GM21526 (cell line): ENCODE data around the gene RLN3.
"Not testable (repeated sequence)": the region's sequence is repeated elsewhere in the genome, so short reads cannot be mapped to it uniquely, and the experiment has no call there.

Experiments
- ATAC-seq: cut with Tn5 transposase; IDR thresholded peaks from one replicate; pipeline ENCODE4 v1.9.1; 2021; ENCODE audit warnings: moderate library complexity; ENCODE audit not compliant: unreplicated experiment, low FRiP score

Gene RLN3

DNA sequence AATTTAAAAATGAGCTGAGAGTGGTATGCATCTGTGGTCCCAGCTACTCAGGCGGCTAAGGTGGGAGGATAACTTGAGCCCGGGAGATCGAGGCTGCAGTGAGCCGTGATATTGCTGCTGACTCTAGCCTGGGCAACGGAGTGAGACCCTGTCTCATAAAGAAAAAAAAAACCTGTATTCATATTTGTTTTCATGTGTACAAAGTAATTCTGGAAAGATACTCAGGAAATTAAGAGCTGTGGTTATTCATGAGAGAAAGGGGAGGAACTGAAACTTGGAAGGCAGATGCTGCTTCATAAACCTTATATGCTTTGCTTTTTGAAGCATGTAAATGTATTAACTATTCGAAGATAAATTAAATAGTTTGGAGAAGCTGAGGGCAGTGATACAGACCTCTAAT, 8.8 kb upstream of the RLN3 start:
- no peak for ATAC-seq

DNA sequence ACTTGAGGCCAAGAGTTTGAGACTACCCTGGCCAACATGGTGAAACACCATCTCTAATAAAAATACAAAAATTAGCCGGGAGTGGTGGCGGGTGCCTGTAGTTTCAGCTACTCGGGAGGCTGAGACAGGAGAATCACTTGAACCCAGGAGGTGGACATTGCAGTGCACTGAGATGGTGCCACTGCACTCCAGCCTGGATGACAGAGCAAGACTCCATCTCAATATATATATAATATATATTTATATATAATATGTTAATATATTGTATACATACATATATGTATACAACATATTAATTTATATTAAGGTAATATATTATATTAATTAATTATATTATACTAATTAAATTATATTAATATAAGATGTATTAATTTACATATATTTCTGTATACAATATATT, 8.2 kb upstream of the RLN3 start:
- ATAC-seq: not testable (repeated sequence)

DNA sequence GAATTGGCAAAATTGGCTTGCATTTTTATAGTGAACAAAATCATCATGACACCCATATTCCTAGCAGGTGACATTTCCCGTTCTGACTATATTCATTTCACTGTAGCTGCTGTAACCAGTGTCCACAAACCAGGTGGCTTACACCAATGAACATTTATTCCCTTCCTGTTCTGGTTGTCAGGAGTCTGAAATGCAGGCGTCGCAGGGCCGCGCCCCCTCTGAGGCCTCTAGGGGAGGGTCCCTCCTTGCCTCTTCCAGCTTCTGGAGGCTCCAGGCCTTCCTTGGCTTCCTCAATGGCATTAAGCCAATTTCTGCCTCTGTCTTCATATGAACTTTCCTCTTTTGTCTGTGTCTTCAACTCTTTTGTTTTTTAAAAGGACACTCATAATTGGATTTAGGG, 6.5 kb upstream of the RLN3 start:
- ATAC-seq: no peak

DNA sequence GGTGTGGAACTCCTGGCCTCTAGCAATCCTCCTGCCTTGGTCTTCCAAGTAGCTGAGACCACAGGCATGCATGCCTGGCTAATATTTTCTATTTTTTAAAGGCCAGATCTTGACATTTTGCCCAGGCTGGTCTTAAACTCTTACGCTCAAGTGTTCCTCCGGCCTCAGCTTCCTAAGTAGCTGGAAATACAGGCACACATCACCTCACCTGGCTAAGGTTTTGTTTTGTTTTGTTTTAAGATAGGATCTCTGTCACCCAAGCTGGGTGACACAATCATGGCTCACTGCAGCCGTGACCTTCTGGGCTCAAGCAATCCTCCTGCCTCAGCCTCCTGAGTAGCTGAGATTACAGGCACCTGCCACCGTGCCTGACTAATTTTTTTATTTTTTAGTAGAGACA, 5.5 kb upstream of the RLN3 start:
- no peak for ATAC-seq

DNA sequence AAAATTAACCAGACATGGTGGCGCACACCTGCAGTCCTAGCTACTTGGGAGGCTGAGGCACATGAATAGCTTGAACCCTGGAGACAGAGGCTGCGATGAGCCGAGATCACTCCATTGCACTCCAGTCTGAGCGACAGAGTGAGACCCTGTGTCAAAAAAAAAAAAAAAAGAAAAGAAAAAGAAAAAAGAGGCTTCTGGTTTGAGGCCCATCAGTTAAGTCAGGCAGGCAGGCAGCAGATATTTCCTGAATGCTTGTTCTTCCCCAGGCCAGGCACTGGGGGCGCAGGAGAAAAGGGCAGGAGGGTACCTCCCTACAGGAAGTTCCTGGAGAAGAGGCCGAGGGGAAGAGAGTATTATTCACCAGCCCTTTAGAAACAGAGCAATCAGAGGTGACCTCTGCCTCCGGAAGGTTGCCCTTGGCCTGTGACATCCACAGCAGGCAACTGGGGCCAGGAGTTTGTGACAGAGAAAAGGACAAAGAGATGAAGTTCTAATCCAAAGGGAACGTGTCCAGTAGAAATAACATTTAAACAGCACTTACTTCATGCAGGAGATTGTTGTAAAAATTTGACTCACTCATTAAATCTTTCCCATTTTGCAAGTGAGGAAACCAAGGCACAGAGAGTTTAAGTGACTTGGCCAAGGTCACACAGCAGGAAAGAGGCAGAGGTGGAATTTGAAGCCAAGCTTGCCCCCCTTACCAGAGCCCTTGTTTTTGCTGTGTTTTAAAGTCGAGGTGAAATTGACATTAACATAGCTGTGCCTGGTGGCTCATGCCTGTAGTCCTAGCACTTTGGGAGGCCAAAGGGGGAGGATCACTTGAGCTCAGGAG, 4.3 kb upstream of the RLN3 start:
- no peak for ATAC-seq

DNA sequence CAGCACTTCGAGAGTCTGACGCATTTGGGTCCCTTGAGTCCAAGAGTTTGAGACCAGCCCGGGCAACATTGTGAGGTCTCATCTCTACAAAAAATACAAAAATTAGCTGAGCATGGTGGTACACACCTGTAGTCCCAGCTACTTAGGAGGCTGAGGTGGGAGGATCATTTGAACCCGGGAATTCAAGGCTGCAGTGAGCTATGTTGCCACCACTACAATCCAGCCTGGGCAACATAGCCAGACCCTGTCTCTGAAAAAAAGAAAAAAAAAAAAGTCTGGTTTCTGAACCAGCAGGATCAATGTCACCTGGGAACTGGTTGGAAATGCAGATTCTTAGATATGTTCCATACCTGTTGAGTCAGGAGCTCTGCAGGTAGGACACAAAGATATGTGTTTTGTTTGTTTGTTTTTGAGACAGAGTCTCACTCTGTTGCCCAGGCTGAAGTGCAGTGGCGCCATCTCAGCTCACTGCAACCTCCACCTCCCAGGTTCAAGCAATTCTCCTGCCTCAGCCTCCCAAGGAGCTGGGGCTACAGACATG, 1.2 kb upstream of the RLN3 start:
- not testable (repeated sequence) for ATAC-seq

DNA sequence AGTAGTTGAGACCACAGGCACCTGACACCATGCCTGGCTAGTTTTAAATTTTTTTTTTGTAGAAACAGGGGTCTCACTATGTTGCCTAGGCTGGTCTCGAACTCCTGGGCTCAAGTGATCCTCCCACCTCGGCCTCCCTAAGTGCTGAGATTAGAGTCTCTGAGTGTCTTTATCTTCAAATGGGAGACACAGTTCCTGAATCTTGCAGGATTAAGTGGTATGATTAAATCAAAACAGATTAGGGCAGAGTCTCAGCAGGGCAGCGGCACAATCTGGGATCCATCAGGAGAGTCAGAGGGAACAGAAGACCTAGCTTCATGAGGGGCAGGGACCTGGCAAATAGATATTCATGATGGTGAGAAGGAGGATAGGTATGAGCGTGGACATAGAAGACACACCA, 953 bp downstream of the RLN3 start:
- ATAC-seq: no peak

DNA sequence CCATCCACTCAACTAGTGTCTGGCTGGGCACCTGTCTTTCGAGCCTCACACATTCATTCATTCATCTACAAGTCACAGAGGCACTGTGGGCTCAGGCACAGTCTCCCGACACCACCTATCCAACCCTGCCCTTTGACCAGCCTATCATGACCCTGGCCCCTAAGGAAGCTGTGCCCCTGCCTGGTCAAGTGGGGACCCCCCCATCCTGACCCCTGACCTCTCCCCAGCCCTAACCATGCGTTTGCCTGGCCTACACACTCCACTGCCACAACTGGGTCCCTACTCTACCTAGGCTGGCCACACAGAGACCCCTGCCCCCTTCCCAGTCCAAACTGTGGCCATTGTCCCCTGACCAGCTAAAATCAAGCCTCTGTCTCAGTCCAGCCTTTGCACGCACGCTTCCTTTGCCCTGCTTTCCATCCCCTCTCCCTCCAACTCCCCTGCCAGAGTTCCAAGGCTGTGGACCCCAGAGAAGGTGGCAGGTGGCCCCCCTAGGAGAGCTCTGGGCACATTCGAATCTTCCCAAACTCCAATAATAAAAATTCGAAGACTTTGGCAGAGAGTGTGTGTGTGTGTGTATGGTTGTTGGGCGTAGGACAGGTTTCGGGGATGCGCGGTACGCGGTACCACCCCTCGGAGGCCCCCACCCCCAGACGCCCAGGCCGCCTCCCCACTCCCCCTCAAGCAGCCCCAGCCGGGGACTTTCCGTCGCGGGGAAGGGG, 3.2 kb downstream of the RLN3 start:
- ATAC-seq: no peak

DNA sequence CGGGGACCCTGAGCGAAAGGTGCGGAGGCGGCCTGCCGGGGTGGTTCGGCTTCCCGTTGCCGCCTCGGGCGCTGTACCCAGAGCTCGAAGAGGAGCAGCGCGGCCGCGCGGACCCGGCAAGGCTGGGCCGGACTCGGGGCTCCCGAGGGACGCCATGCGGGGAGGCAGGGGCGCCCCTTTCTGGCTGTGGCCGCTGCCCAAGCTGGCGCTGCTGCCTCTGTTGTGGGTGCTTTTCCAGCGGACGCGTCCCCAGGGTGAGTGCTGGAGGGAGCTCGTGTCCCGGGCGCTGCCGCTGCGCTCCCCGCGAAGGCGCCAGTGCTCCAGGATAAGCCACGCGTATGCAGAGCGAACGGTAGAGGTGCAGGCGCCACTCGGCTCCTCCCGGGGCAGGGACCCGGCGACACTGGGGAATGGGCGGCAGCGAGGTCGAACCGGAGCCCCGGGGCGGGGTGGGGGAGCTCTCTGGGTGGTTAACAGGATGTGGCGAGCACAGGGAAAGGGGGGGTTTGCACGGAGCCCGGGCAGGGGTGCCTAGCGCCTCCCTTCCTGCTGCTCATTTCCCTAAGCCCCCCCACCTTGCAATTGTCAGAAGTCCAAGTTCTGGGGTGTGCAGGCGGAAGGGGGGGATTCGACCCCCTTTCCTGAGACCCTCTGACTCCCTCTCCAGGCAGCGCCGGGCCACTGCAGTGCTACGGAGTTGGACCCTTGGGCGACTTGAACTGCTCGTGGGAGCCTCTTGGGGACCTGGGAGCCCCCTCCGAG, 4.0 kb downstream of the RLN3 start, which contains the start of gene IL27RA:
IL27RA (plus strand) TSS at position 44 of the 762 bp plus-strand sequence; CDS start at position 155, 111 bp downstream.
- no peak for ATAC-seq

DNA sequence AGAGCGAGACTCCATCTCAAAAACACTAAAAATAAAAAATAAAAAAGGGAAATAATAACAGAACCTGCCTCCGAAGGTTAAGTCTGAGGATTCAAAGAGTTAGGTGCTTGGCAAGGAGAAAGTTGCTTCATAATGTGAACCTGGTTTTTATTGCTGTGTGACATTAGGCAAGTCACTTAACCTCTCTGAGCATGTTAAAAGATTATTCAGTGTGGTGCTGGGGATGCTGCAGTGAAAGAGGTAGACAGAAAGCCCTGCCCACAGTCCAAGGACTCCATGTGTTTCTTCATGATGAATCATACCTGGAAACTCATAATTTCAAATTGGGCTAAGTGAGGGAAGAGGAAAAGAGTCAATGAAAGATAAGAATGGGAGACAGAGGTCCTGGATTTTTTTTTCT, 6.0 kb downstream of the RLN3 start:
- ATAC-seq: no peak

DNA sequence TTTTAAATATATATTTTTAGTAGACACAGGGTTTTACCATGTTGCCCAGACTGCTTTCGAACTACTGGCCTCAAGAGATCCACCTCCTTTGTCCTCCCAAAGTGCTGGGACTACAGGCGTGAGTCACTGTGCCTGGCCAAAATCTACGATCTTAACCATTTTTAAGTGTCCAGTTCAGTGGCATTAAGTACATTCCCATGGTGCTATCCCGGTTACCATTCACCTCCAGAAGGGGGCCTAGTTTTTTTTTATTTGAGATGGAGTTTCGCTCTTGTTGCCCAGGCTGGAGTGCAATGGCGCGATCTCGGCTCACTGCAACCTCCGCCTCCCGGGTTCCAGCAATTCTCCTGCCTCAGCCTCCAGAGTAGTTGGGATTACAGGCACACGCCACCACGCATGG, 7.2 kb downstream of the RLN3 start:
- not testable (repeated sequence) for ATAC-seq

DNA sequence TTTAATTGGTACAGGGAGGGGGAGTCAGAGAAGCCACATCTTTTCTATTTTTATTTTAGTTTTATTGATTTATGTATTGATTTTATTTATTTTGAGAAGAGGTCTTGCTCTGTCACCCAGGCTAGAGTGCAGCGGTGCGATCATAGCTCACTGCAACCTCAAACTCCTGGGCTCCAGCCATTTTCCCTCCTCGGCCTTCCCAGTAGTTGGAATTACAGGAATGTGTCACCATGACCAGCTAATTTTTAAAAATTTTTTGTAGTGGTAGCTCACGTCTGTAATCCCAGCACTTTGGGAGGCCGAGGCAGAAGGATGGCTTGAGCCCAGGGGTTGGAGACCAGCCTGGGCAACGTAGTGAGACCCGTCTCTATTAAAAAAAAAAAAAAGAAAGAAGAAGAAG, 7.8 kb downstream of the RLN3 start:
- no peak for ATAC-seq

DNA sequence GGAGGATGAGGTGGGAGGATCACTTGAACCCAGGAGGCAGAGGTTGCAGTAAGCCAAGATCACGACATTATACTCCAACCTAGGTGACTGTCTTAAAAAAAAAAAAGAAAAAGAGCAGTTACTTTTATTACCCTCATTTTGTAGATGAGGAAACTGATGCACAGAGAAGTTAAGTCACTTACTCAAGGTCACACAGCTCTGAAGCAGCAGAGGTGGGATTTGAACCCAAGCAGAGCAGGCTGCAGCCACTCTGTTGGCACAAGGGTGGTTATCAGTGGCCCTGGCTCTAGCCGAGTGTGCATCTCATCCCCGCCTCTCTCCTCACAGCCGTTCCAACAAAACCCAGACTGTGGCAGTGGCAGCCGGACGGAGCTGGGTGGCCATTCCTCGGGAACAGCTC, 11.2 kb downstream of the RLN3 start:
- no peak for ATAC-seq

DNA sequence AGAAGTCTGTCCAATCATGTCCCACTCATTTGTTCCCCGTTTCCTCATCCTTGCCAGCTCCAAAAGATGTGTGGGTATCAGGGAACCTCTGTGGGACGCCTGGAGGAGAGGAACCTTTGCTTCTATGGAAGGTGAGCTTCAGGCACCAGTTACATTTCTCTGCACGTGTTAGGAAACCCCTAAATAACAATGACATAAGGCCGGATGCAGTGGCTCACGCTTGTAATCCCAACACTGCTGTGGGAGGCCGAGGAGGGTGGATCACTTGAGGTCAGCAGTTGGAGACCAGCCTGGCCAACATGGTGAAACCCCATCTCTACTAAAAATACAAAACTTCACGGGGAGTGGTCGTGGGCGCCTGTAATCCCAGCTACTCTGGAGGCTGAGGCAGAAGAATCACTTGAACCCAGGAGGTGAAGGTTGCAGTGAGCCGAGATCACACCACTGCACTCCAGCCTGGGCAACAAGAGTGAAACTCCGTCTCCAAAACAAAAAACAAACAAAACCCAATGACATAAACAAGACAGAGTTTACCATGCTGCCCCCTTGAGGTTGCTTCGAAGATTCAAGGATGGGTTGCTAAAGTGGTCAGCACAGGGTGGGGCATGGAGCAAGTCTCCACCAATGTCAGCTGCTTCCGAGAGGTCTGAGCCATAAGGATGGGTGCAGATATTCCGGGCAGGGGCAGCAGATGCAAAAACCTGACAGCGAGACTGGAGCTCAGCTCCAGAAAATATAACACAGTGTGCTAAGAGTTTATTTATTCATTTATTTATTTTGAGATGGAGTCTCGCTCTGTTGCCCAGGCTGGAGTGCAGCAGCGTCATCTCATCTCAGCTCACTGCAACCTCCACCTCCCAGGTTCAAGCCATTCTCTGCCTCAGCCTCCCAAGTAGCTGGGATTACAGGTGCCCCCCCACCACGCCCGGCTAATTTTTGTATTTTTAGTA, 15.0 kb downstream of the RLN3 start:
- not testable (repeated sequence) for ATAC-seq

DNA sequence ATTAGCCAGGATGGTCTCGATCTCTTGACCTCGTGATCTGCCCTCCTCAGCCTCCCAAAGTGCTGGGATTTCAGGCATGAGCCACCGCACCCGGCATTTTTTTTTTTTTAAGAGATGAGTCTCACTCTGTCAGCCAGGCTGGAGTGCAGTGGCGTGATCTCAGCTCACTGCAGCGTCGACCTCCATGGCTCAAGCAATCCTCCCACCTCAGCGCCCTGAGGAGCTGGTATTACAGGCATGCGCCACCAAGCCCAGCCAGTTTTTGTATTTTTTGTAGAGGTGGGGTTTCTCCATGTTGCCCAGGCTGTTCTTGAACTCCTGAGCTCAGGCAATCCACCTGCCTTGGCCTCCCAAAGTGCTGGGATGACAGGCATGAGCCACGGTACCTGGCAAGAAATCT, 19.9 kb downstream of the RLN3 start:
- not testable (repeated sequence) for ATAC-seq

DNA sequence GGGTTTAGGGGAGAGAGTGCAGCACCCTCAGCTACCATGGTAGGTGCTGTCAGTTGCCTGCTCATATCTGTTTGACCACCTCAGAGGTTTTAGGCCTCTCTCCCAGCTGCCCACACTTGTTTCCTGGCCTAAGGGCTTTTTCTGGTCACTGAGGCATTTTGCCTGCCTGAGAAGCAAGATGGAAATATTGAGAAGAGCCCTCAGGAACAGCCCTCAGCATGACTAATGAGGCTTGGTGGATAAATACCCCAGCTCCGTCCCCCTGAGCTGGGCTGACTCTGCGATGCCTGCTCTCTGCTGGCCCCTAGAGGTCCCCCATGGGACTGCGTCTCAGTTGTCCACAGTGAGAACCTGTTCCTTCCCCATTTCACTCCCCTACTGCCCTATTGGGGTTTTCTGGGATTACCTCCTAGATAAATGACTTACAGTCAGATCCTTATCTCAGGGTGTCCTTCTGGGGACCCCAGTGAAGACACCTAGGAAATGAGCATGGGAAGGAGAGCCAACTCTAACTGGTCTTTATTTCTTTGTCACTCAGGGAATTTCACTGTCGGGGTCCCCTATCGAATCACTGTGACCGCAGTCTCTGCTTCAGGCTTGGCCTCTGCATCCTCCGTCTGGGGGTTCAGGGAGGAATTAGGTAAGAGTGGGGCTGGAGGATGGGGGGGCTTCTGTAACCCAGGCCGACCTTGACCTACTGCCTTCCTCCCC, 20.6 kb downstream of the RLN3 start:
- ATAC-seq: no peak

DNA sequence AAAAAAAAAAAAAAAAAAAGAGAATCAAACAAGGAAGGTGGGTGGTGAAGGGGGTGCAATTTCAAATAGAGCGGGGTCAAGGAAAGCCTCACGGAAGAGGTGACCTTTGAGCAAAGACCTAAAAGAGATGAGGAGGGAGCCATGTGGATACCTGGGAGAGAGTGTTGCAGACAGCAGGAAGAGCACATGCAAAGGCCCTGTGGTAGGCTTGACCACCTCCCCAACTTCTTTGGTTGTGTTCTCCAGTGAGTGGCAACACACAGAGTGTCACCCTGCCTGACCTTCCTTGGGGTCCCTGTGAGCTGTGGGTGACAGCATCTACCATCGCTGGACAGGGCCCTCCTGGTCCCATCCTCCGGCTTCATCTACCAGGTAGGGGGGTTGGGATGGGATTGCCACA, 22.6 kb downstream of the RLN3 start:
- ATAC-seq: no peak

DNA sequence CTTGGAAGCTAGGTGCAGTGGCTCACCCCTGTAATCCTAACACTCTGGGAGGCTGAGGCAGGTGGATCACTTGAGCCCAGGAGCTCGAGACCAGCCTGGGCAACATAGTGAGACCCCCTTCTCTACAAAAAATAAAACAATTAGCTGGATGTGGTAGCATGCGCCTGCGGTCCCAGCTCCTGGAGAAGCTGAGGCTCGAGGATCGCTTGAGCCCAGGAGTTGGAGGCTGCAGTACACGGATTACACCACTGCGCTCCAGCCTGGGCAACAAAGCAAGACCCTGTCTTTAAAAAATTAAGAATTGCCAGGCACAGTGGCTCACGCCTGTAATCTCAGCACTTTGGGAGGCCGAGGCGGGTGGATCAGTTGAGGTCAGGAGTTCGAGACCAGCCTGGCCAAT, 23.0 kb downstream of the RLN3 start:
- ATAC-seq: not testable (repeated sequence)

DNA sequence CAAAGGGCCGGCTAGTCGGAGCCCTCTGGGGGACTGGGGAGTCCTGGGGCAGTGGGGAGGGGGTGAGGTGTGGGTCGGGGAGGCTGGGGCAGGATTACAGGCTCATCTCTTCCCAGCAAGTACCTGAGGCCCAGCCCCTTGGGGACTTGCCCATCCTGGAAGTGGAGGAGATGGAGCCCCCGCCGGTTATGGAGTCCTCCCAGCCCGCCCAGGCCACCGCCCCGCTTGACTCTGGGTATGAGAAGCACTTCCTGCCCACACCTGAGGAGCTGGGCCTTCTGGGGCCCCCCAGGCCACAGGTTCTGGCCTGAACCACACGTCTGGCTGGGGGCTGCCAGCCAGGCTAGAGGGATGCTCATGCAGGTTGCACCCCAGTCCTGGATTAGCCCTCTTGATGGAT, 24.0 kb downstream of the RLN3 start:
- no peak for ATAC-seq
